ENCODE data around the gene DMD.

Gene DMD

GRCh38 chrX:31376408-31377022, 1834.8 kb downstream of the DMD start:
- no peak for TF ChIP-seq CTCF (IDR thresholded peaks at IDR 0.05; ENCODE audit: control extremely low read depth, extremely low read depth, low read depth, missing control alignments)
- POLR2A ChIA-PET: no interaction called here
- no peak for DNase-seq (ENCODE audit: extremely low spot score)
- CTCF ChIA-PET: no interaction called here

GRCh38 chrX:31374786-31375185, 1836.6 kb downstream of the DMD start:
- no peak for DNase-seq (ENCODE audit: extremely low spot score)
- POLR2A ChIA-PET: no interaction called here
- CTCF ChIA-PET: no interaction called here
- no peak for TF ChIP-seq CTCF (IDR thresholded peaks at IDR 0.05; ENCODE audit: control extremely low read depth, extremely low read depth, low read depth, missing control alignments)

GRCh38 chrX:31371956-31372355, 1839.4 kb downstream of the DMD start:
- no peak for DNase-seq (ENCODE audit: extremely low spot score)
- no peak for TF ChIP-seq CTCF (IDR thresholded peaks at IDR 0.05; ENCODE audit: control extremely low read depth, extremely low read depth, low read depth, missing control alignments)
- CTCF ChIA-PET: no interaction called here
- POLR2A ChIA-PET: no interaction called here

GRCh38 chrX:31367816-31368215, 1843.5 kb downstream of the DMD start:
- POLR2A ChIA-PET: no interaction called here
- TF ChIP-seq CTCF (IDR thresholded peaks at IDR 0.05; ENCODE audit: control extremely low read depth, extremely low read depth, low read depth, missing control alignments): no peak
- CTCF ChIA-PET: no interaction called here
- no peak for DNase-seq (ENCODE audit: extremely low spot score)

GRCh38 chrX:31366041-31366440, 1845.3 kb downstream of the DMD start:
- DNase-seq (ENCODE audit: extremely low spot score): no peak
- POLR2A ChIA-PET: no interaction called here
- no peak for TF ChIP-seq CTCF (IDR thresholded peaks at IDR 0.05; ENCODE audit: control extremely low read depth, extremely low read depth, low read depth, missing control alignments)
- CTCF ChIA-PET: no interaction called here

GRCh38 chrX:31356275-31357212, 1854.8 kb downstream of the DMD start:
- POLR2A ChIA-PET: no interaction called here
- CTCF ChIA-PET: no interaction called here
- no peak for DNase-seq (ENCODE audit: extremely low spot score)
- TF ChIP-seq CTCF (IDR thresholded peaks at IDR 0.05; ENCODE audit: control extremely low read depth, extremely low read depth, low read depth, missing control alignments): no peak

Measured in GM10248 (cell line).